Body of pancreas (tissue), 4 donors: ENCODE data around the gene RBBP4.

Experiments
- POLR2A ChIP-seq, 3 donors: fragments of 450-650 bp; IDR thresholded peaks; one replicate each; pipeline ENCODE4 v1.6.1; 2016; ENCODE audit warnings: antibody characterized with exemption in 3 of 3, mild to moderate bottlenecking in 2 of 3
- TF ChIP-seq, protein P1 (sequence below), 7 experiments: fragments of 450-650 bp in 4 of 7; fragments of 200-600 bp in 3 of 7; sonication (generic) in 3 of 7; IDR thresholded peaks; one replicate each; pipeline ENCODE4 v1.5.1; 2016 to 2019; ENCODE audit warnings: antibody characterized with exemption in 7 of 7

DNA sequence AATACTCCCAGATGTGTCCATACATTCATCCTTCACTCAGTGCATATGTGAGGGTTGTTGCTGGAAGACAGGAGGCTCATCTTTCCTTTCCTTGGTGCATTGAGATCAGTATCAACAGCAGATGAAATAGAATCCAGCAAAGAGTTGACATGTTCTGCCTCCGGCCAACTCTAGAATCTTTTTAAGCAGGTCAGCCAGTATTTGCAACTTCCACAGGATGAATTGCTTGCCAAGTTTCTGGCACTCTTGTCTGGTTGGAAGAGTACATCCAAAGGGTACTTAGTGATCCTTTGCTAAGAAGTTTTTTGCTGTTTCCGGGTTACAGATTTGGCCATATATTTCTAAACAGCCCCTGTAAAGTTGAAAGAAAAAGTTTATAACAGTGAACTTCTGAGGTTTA is 30.5 kb downstream of the RBBP4 start:
- TF ChIP-seq, protein P1, sequence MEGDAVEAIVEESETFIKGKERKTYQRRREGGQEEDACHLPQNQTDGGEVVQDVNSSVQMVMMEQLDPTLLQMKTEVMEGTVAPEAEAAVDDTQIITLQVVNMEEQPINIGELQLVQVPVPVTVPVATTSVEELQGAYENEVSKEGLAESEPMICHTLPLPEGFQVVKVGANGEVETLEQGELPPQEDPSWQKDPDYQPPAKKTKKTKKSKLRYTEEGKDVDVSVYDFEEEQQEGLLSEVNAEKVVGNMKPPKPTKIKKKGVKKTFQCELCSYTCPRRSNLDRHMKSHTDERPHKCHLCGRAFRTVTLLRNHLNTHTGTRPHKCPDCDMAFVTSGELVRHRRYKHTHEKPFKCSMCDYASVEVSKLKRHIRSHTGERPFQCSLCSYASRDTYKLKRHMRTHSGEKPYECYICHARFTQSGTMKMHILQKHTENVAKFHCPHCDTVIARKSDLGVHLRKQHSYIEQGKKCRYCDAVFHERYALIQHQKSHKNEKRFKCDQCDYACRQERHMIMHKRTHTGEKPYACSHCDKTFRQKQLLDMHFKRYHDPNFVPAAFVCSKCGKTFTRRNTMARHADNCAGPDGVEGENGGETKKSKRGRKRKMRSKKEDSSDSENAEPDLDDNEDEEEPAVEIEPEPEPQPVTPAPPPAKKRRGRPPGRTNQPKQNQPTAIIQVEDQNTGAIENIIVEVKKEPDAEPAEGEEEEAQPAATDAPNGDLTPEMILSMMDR (IDR thresholded peaks at IDR 0.05) = no peak
- TF ChIP-seq POLR2A (IDR thresholded peaks at IDR 0.05) = no peak
